ENCODE results near the gene ZNF544.
A peak's percentile ranks its signal among the peaks of the same experiment; 100 is the strongest.

Gene ZNF544

DNA sequence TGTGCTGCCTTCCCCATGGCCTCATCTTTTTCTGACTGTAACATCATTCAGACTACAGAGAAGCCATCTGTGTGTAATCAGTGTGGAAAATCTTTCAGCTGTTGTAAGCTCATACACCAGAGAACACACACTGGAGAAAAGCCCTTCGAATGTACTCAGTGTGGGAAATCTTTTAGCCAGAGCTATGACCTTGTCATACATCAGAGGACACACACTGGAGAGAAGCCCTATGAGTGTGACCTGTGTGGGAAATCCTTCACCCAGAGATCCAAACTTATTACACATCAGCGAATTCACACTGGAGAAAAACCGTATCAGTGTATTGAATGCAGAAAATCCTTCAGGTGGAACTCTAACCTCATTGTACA is 32.9 kb downstream of the ZNF544 start:
- Histone ChIP-seq H3K4me1 (ENCODE audit: control insufficient read depth, insufficient read depth, low read length) (no peaks in the 10 kb centered on the region), H3K27me3 (replicated peaks; ENCODE audit: control insufficient read depth, insufficient read depth, low read length) (no peaks in the 10 kb centered on the region), H3K9me3 (ENCODE audit: control insufficient read depth, low read length) (peaks cover 100% of the 10 kb centered on the region), H3K9ac (ENCODE audit: low read length) (no peak overlapping the region), H3K4me3 (ENCODE audit: low read length) (peak overlapping the region; percentile 66), H3K36me3 (ENCODE audit: control insufficient read depth, insufficient read depth, low read length, severe bottlenecking) (peaks cover 92% of the 10 kb centered on the region)
- no peak for DNase-seq (ENCODE audit: low read depth)

DNA sequence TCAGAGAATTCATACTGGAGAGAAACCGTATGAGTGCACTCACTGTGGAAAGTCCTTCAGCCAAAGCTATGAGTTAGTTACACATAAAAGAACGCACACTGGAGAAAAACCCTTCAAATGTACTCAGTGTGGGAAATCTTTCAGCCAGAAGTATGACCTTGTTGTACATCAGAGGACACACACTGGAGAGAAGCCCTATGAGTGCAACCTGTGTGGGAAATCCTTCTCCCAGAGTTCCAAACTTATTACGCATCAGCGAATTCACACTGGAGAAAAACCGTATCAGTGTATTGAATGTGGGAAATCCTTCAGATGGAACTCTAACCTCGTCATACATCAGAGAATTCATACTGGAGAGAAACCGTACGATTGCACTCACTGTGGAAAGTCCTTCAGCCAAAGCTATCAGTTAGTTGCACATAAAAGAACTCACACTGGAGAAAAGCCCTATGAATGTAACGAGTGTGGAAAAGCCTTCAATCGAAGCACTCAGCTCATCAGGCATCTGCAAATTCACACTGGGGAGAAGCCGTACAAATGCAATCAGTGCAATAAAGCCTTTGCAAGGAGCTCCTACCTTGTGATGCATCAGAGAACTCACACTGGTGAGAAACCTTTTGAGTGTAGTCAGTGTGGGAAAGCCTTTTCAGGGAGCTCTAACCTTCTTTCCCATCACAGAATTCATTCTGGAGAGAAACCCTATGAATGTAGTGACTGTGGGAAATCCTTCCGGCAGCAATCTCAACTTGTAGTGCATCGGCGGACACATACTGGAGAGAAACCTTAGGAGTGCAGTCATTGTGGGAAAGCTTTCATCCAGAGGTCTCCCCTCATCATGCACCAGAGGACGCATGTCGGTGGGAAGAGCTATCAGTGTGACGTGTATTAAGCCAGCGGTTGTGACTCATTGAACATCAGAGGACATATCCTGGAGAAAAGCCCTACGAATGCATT is 33.5 kb downstream of the ZNF544 start:
- Histone ChIP-seq H3K27me3 (replicated peaks; ENCODE audit: control insufficient read depth, insufficient read depth, low read length) (no peaks in the 10 kb centered on the region), H3K4me3 (ENCODE audit: low read length) (peak overlapping the region; percentile 66), H3K9ac (ENCODE audit: low read length) (no peak overlapping the region), H3K4me1 (ENCODE audit: control insufficient read depth, insufficient read depth, low read length) (no peaks in the 10 kb centered on the region), H3K9me3 (ENCODE audit: control insufficient read depth, low read length) (peaks cover 100% of the 10 kb centered on the region), H3K36me3 (ENCODE audit: control insufficient read depth, insufficient read depth, low read length, severe bottlenecking) (peaks cover 89% of the 10 kb centered on the region)
- DNase-seq (ENCODE audit: low read depth): no peak

DNA sequence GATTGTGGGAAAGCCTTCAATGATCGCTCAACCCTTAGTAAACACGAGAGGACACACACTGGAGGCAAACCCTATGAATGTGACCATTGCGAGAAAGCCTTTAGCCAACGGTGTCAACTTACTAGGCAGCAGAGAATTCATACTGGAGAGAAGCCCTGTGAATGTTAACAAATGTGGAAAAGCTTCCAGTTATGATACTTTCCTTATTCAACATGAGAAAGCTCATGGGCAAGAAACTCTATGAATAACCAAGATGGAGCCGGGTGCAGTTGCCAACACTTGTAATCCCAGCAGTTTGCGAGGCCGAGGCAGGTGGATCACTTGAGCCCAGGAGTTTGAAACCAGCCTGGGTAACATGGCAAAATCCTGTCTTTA is 34.2 kb downstream of the ZNF544 start:
- no peaks in the 10 kb centered on the region for H3K4me1 ChIP-seq (ENCODE audit: control insufficient read depth, insufficient read depth, low read length)
- no peak overlapping the region for H3K9ac ChIP-seq (ENCODE audit: low read length)
- no peak for DNase-seq (ENCODE audit: low read depth)
- H3K4me3 ChIP-seq (ENCODE audit: low read length): peak overlapping the region; percentile 66
- H3K36me3 ChIP-seq (ENCODE audit: control insufficient read depth, insufficient read depth, low read length, severe bottlenecking): peaks cover 82% of the 10 kb centered on the region
- H3K9me3 ChIP-seq (ENCODE audit: control insufficient read depth, low read length): peaks cover 100% of the 10 kb centered on the region
- no peaks in the 10 kb centered on the region for H3K27me3 ChIP-seq (replicated peaks; ENCODE audit: control insufficient read depth, insufficient read depth, low read length)

DNA sequence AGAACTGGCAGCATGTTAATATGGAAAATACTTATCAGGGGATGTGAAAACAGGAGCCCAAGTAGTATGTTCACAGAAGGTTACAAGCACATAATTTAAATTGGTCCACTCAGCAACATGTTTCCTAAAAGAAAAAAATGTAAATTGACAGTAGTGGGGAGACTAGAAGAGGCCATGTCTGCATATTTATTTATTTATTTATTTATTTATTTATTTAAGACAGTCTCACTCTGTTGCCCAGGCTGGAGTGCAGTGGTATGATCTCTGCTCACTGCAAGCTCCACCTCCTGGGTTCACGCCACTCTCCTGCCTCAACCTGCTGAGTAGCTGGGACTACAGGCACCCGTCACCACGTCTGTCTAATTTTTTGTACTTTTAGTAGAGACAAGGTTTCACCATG is 36.4 kb downstream of the ZNF544 start:
- peaks cover 100% of the 10 kb centered on the region for H3K9me3 ChIP-seq (ENCODE audit: control insufficient read depth, low read length)
- no peak for DNase-seq (ENCODE audit: low read depth)
- no peak overlapping the region for H3K9ac ChIP-seq (ENCODE audit: low read length)
- H3K27me3 ChIP-seq (replicated peaks; ENCODE audit: control insufficient read depth, insufficient read depth, low read length): no peaks in the 10 kb centered on the region
- no peaks in the 10 kb centered on the region for H3K4me1 ChIP-seq (ENCODE audit: control insufficient read depth, insufficient read depth, low read length)
- peak overlapping the region; percentile 66 for H3K4me3 ChIP-seq (ENCODE audit: low read length)
- peaks cover 74% of the 10 kb centered on the region for H3K36me3 ChIP-seq (ENCODE audit: control insufficient read depth, insufficient read depth, low read length, severe bottlenecking)

DNA sequence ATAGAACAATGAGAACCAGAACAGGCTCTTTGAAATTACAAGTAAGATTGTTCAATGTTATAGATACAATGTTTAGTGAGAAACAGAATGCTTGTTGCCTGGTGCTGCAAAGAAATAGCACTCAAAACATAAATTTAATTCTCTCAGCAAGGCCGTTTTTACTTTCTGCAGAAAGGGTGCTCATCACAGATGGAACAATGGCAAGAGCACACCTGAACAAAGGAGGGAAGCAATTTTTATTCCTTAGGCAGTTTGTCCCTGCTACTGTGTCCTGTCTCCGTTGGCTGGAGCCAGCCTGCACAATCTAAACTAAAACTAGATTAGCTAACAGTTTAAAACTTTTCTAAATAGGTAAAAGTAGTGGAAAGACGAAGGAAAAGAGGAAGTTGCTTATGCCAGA is 39.6 kb downstream of the ZNF544 start:
- DNase-seq (ENCODE audit: low read depth): no peak
- H3K9ac ChIP-seq (ENCODE audit: low read length): no peak overlapping the region
- H3K4me3 ChIP-seq (ENCODE audit: low read length): peak overlapping the region; percentile 62
- H3K9me3 ChIP-seq (ENCODE audit: control insufficient read depth, low read length): peaks cover 93% of the 10 kb centered on the region
- H3K36me3 ChIP-seq (ENCODE audit: control insufficient read depth, insufficient read depth, low read length, severe bottlenecking): peaks cover 69% of the 10 kb centered on the region
- no peaks in the 10 kb centered on the region for H3K27me3 ChIP-seq (replicated peaks; ENCODE audit: control insufficient read depth, insufficient read depth, low read length)
- no peaks in the 10 kb centered on the region for H3K4me1 ChIP-seq (ENCODE audit: control insufficient read depth, insufficient read depth, low read length)

DNA sequence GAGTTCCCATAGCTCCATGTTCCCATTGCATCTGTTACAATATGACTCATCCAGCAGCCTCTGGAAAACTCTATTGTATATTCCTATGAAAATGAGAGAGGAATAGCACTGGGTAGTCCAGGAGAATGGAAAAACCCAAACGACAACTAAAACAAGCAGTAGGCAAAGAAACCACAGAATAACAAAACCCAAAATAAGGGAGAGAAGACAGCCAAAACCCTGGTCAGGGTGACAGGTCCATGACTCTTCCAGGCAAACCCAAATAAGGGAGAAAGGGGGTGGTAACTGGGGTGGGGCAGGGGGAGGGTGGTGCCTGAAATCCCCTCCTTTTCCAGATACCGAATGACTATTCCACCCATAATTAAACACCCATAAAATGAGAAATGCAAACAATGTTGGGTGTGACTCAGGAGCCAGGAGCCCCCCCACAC is 46.1 kb downstream of the ZNF544 start:
- Histone ChIP-seq H3K9me3 (ENCODE audit: control insufficient read depth, low read length) (peaks cover 54% of the 10 kb centered on the region), H3K36me3 (ENCODE audit: control insufficient read depth, insufficient read depth, low read length, severe bottlenecking) (peaks cover 50% of the 10 kb centered on the region), H3K4me1 (ENCODE audit: control insufficient read depth, insufficient read depth, low read length) (peaks cover 9% of the 10 kb centered on the region), H3K4me3 (ENCODE audit: low read length) (peak overlapping the region; percentile 44), H3K9ac (ENCODE audit: low read length) (no peak overlapping the region), H3K27me3 (replicated peaks; ENCODE audit: control insufficient read depth, insufficient read depth, low read length) (no peaks in the 10 kb centered on the region)
- DNase-seq (ENCODE audit: low read depth): no peak

DNA sequence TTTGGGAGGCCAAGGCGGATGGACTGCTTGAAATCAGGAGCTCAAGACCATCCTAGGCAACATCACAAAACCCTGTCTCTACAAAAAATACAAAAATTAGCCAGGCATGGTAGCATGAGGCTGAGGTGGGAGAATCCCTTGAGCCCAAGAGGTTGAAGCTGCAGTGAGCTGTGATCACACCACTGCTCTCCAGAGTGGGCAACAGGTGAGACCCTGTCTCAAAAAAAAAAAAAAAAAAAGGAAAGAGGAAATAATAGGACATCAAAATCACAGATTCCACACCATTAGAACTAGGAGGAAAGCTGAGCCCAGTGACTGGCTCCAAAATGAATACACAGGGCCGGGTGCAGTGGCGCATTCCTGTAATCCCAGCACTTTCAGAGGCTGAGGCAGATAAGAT is 46.9 kb downstream of the ZNF544 start:
- H3K4me3 ChIP-seq (ENCODE audit: low read length): no peak overlapping the region
- peaks cover 47% of the 10 kb centered on the region for H3K36me3 ChIP-seq (ENCODE audit: control insufficient read depth, insufficient read depth, low read length, severe bottlenecking)
- H3K27me3 ChIP-seq (replicated peaks; ENCODE audit: control insufficient read depth, insufficient read depth, low read length): no peaks in the 10 kb centered on the region
- H3K9ac ChIP-seq (ENCODE audit: low read length): no peak overlapping the region
- peaks cover 46% of the 10 kb centered on the region for H3K9me3 ChIP-seq (ENCODE audit: control insufficient read depth, low read length)
- no peak for DNase-seq (ENCODE audit: low read depth)
- H3K4me1 ChIP-seq (ENCODE audit: control insufficient read depth, insufficient read depth, low read length): peaks cover 16% of the 10 kb centered on the region

DNA sequence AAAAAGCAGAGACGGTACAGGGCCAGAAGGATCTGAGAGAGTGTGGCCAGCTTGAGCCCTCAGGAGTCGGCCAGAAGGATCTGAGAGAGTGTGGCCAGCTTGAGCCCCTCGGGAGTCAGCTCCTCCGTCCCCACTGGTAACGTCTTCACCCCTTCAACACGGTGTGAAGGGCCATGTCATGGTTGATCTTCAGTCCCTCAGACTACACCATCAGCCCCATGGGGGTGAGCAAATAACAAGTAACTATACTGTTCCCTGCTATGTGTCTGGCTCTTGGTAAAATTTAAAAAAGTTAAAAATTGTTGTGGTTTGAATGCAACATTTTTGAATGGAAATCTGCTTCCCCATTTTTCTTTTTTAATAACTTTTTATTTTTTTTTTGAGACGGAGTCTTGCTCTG is 48.5 kb downstream of the ZNF544 start:
- Histone ChIP-seq H3K9ac (ENCODE audit: low read length) (no peak overlapping the region), H3K4me1 (ENCODE audit: control insufficient read depth, insufficient read depth, low read length) (peaks cover 16% of the 10 kb centered on the region), H3K36me3 (ENCODE audit: control insufficient read depth, insufficient read depth, low read length, severe bottlenecking) (peaks cover 39% of the 10 kb centered on the region), H3K9me3 (ENCODE audit: control insufficient read depth, low read length) (peaks cover 30% of the 10 kb centered on the region), H3K4me3 (ENCODE audit: low read length) (peak overlapping the region; percentile 95), H3K27me3 (replicated peaks; ENCODE audit: control insufficient read depth, insufficient read depth, low read length) (no peaks in the 10 kb centered on the region)
- DNase-seq (ENCODE audit: low read depth): no peak

DNA sequence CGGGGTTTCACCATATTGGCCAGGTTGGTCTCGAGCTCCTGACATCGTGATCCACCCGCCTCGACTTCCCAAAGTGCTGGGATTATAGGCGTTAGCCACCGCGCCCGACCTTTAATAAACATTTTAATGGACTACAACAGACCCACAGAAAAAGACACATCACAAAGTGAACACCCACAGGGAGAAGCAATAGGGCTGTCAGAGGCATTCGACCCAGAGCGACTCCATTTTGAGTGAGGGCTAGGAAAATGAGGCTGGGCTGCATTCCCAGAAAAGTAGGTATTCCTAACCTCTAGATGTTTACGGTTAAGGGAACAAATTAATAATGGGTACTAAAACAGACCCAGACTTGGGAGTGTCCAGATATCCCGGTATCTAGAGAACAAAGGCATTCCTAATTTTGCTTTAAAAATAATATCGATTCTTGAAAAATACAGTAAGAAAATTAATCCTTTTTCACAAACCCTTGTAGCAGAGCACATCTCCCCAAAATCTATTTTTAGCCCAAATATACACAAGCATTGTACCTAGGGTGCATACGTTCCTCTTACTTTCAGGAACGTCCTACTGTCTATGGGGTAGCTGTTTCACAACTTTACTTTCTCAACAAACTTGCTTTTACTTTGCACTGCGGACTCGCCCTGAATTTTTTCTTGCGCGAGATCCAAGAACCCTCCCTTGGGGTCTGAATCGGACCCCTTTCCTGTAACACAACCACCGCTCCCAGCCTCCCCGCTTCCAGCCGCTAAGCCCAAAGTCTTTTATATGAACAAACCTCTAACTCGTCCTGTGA is 49.2 kb downstream of the ZNF544 start:
- peaks cover 16% of the 10 kb centered on the region for H3K4me1 ChIP-seq (ENCODE audit: control insufficient read depth, insufficient read depth, low read length)
- H3K36me3 ChIP-seq (ENCODE audit: control insufficient read depth, insufficient read depth, low read length, severe bottlenecking): peaks cover 35% of the 10 kb centered on the region
- H3K4me3 ChIP-seq (ENCODE audit: low read length): peak overlapping the region; percentile 95
- H3K9ac ChIP-seq (ENCODE audit: low read length): peak overlapping the region; percentile 98
- no peaks in the 10 kb centered on the region for H3K27me3 ChIP-seq (replicated peaks; ENCODE audit: control insufficient read depth, insufficient read depth, low read length)
- H3K9me3 ChIP-seq (ENCODE audit: control insufficient read depth, low read length): peaks cover 25% of the 10 kb centered on the region
- no peak for DNase-seq (ENCODE audit: low read depth)

DNA sequence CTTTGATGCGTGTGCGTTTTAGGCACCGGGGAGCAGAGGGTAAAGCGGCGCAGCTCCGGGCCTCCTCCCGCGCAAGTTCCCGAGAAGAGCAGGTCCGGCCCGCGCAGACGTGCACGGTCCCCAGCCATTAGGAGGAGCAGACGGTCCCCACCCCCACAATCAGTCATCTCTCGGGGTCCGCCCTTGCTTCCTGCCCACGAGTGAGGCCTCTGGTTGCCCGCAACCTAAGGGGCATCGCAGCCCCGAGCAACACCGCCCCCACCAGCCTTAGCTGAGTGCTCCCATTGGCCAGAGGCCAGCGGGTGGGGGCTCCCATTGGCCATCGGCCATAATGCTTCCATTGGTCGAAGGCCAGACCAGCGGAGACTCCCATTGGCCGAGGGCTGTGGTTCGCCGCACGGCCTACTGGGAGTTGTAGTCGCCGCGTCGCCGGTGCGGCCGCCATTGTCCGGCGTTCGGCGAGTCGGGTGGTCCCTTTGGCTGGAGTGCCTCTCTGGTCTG is 49.9 kb downstream of the ZNF544 start, which contains the start of gene ZNF8:
Gene ZNF8 (plus strand): TSS at position 415 of the 501 bp plus-strand sequence. CDS start 127 bp downstream, outside the sequence.
- H3K4me3 ChIP-seq (ENCODE audit: low read length): peak within 1 kb of the TSS; percentile 95
- peaks cover 25% of the 10 kb centered on the region for H3K9me3 ChIP-seq (ENCODE audit: control insufficient read depth, low read length)
- DNase-seq (ENCODE audit: low read depth): peak; percentile 99
- peak within 1 kb of the TSS; percentile 98 for H3K9ac ChIP-seq (ENCODE audit: low read length)
- peaks cover 33% of the 10 kb centered on the region for H3K36me3 ChIP-seq (ENCODE audit: control insufficient read depth, insufficient read depth, low read length, severe bottlenecking)
- H3K4me1 ChIP-seq (ENCODE audit: control insufficient read depth, insufficient read depth, low read length): peaks cover 16% of the 10 kb centered on the region
- H3K27me3 ChIP-seq (replicated peaks; ENCODE audit: control insufficient read depth, insufficient read depth, low read length): no peaks in the 10 kb centered on the region
